Stimulated activated CD4-positive, alpha-beta T cell treated with anti-CD3 and anti-CD28 coated beads, Interleukin-12 subunit alpha, Interleukin-12 subunit beta, amount 100 ng/mL, for 4 hours (primary cell): Measurements from ENCODE around the gene RXFP4.

ENCODE experiments used
- DNase-seq: peaks from one replicate; pipeline ENCODE4 v3.0.0-alpha.2; 2020

Gene RXFP4

GRCh38 chr1:155931332-155932038 lies 10.0 kb upstream of the RXFP4 start:
- DNase-seq: no peak

- DNase-seq: no peak
These were observed 9.4 kb upstream of the RXFP4 start for GRCh38 chr1:155932081-155932480.

- DNase-seq: no peak
These were observed 9.0 kb upstream of the RXFP4 start for GRCh38 chr1:155932487-155932886.

- no peak for DNase-seq
These were observed 7.8 kb upstream of the RXFP4 start for GRCh38 chr1:155933591-155934096.

- DNase-seq: peak; percentile 87
These were observed 7.1 kb upstream of the RXFP4 start, which contains the start of gene KHDC4 for GRCh38 chr1:155934097-155934935. Gene KHDC4 (minus strand): TSS chr1:155934413. CDS start chr1:155934373, 40 bp downstream.

- DNase-seq: no peak
These were observed 6.4 kb upstream of the RXFP4 start for GRCh38 chr1:155934936-155935590.

- DNase-seq: no peak
These were observed 3.2 kb upstream of the RXFP4 start for GRCh38 chr1:155938220-155938627.

- DNase-seq: no peak
These were observed 901 bp upstream of the RXFP4 start for GRCh38 chr1:155940482-155940992.

GRCh38 chr1:155941845-155942531 lies 550 bp downstream of the RXFP4 start:
- DNase-seq: no peak

- DNase-seq: no peak
These were observed 1.2 kb downstream of the RXFP4 start for GRCh38 chr1:155942578-155943141.

GRCh38 chr1:155944444-155944799 lies 3.0 kb downstream of the RXFP4 start:
- DNase-seq: no peak

- DNase-seq: no peak
These were observed 5.3 kb downstream of the RXFP4 start for GRCh38 chr1:155946633-155947219.

GRCh38 chr1:155947292-155947691 lies 5.9 kb downstream of the RXFP4 start:
- no peak for DNase-seq

- no peak for DNase-seq
These were observed 6.3 kb downstream of the RXFP4 start for GRCh38 chr1:155947741-155948140.

- no peak for DNase-seq
These were observed 9.4 kb downstream of the RXFP4 start for GRCh38 chr1:155950829-155951228.

- DNase-seq: no peak
These were observed 10.5 kb downstream of the RXFP4 start for GRCh38 chr1:155951753-155952504.

GRCh38 chr1:155952505-155952890 lies 11.1 kb downstream of the RXFP4 start:
- no peak for DNase-seq

GRCh38 chr1:155954645-155955044 lies 13.2 kb downstream of the RXFP4 start:
- DNase-seq: no peak

GRCh38 chr1:155957411-155957915 lies 16.0 kb downstream of the RXFP4 start:
- DNase-seq: no peak

GRCh38 chr1:155960081-155960745 lies 18.8 kb downstream of the RXFP4 start:
- no peak for DNase-seq
